ENCODE measurements around the gene NUFIP1.

NUFIP1 gene

DNA sequence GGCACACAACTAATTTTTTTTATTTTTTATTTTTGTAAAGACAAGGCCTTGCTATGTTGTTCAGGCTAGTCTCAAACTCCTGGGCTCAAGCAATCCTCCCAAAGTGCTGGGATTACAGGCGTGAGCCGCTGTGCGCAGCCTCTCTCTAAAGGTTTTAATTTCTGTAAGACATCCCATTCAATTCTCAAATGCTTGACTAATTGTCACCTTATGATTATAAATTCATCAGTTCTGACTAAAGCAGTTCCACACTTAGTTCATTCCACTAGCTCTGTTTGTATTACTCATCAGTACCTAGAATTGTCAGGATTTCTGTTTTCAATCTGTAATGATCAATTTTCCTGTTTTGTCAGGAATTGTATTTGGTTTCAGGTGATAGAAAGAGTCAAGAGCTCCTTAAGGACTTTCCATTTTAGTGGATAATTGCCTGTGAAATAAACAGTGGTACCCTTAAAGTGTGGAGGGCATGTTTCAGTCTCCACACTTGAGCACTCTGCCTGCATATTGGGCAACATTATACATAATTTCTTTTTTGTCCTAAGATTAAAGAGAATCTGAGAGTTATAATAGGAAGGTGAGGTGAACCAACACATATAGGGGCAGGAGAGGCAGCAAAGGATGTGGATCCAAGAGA, 27.6 kb upstream of the NUFIP1 start:
- no peak for DNase-seq (ENCODE audit: low read depth)
- no peak overlapping the region for H3K4me3 ChIP-seq (ENCODE audit: low read depth, low read length)
- TF ChIP-seq, protein P1, sequence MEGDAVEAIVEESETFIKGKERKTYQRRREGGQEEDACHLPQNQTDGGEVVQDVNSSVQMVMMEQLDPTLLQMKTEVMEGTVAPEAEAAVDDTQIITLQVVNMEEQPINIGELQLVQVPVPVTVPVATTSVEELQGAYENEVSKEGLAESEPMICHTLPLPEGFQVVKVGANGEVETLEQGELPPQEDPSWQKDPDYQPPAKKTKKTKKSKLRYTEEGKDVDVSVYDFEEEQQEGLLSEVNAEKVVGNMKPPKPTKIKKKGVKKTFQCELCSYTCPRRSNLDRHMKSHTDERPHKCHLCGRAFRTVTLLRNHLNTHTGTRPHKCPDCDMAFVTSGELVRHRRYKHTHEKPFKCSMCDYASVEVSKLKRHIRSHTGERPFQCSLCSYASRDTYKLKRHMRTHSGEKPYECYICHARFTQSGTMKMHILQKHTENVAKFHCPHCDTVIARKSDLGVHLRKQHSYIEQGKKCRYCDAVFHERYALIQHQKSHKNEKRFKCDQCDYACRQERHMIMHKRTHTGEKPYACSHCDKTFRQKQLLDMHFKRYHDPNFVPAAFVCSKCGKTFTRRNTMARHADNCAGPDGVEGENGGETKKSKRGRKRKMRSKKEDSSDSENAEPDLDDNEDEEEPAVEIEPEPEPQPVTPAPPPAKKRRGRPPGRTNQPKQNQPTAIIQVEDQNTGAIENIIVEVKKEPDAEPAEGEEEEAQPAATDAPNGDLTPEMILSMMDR (IDR thresholded peaks at IDR 0.05; ENCODE audit: low read depth, low read length) = no peak
- TF ChIP-seq MAX (IDR thresholded peaks at IDR 0.05; ENCODE audit: low read depth, low read length) (no peak), MYC (IDR thresholded peaks at IDR 0.05; ENCODE audit: low read depth, low read length) (no peak), POLR2A (IDR thresholded peaks at IDR 0.05; ENCODE audit: extremely low read depth, insufficient read length) (no peak)

GRCh38 chr13:45015300-45015699, 26.0 kb upstream of the NUFIP1 start:
- DNase-seq (ENCODE audit: low read depth) = no peak
- TF ChIP-seq POLR2A (IDR thresholded peaks at IDR 0.05; ENCODE audit: extremely low read depth, insufficient read length) = no peak
- TF ChIP-seq MYC (IDR thresholded peaks at IDR 0.05; ENCODE audit: low read depth, low read length) = no peak
- TF ChIP-seq, protein P1 (IDR thresholded peaks at IDR 0.05; ENCODE audit: low read depth, low read length) = no peak
- TF ChIP-seq MAX (IDR thresholded peaks at IDR 0.05; ENCODE audit: low read depth, low read length) = no peak
- no peak overlapping the region for H3K4me3 ChIP-seq (ENCODE audit: low read depth, low read length)

- H3K4me3 ChIP-seq (ENCODE audit: low read depth, low read length) = no peak overlapping the region
- TF ChIP-seq, protein P1 (IDR thresholded peaks at IDR 0.05; ENCODE audit: low read depth, low read length) = no peak
- no peak for TF ChIP-seq MYC (IDR thresholded peaks at IDR 0.05; ENCODE audit: low read depth, low read length)
- TF ChIP-seq MAX (IDR thresholded peaks at IDR 0.05; ENCODE audit: low read depth, low read length) = no peak
- no peak for TF ChIP-seq POLR2A (IDR thresholded peaks at IDR 0.05; ENCODE audit: extremely low read depth, insufficient read length)
- no peak for DNase-seq (ENCODE audit: low read depth)
Observed at GRCh38 chr13:45011198-45011597, 21.9 kb upstream of the NUFIP1 start.

- TF ChIP-seq, protein P1 (IDR thresholded peaks at IDR 0.05; ENCODE audit: low read depth, low read length) = no peak
- TF ChIP-seq MYC (IDR thresholded peaks at IDR 0.05; ENCODE audit: low read depth, low read length) (no peak), MAX (IDR thresholded peaks at IDR 0.05; ENCODE audit: low read depth, low read length) (no peak), POLR2A (IDR thresholded peaks at IDR 0.05; ENCODE audit: extremely low read depth, insufficient read length) (no peak)
- H3K4me3 ChIP-seq (ENCODE audit: low read depth, low read length) = no peak overlapping the region
- DNase-seq (ENCODE audit: low read depth) = no peak
Observed at GRCh38 chr13:45007823-45008222, 18.6 kb upstream of the NUFIP1 start.

GRCh38 chr13:45007225-45007624, 18.0 kb upstream of the NUFIP1 start:
- TF ChIP-seq MAX (IDR thresholded peaks at IDR 0.05; ENCODE audit: low read depth, low read length) (no peak), POLR2A (IDR thresholded peaks at IDR 0.05; ENCODE audit: extremely low read depth, insufficient read length) (no peak), MYC (IDR thresholded peaks at IDR 0.05; ENCODE audit: low read depth, low read length) (no peak)
- TF ChIP-seq, protein P1 (IDR thresholded peaks at IDR 0.05; ENCODE audit: low read depth, low read length) = no peak
- DNase-seq (ENCODE audit: low read depth) = no peak
- no peak overlapping the region for H3K4me3 ChIP-seq (ENCODE audit: low read depth, low read length)
